ENCODE data around the gene TPCN1. TPM values are rescaled to one million over a fixed set of nuclear protein-coding genes. Genes with fewer than 3 reads are reported as not detected.
"Not testable (repeated sequence)": the region's sequence is repeated elsewhere in the genome, so short reads cannot be mapped to it uniquely, and the experiment has no call there.

The TPCN1 gene
- total RNA-seq, 1 donor from 2014 or later = 8.4 TPM

- no peak for TF ChIP-seq CTCF (IDR thresholded peaks at IDR 0.05; ENCODE audit: unreplicated experiment)
- Mint-ChIP-seq H3K36me3 (ENCODE audit: low read depth, unreplicated experiment) (no peaks in the 10 kb centered on the region), H3K27me3 (ENCODE audit: unreplicated experiment) (peaks cover 1% of the 10 kb centered on the region), H3K9me3 (ENCODE audit: unreplicated experiment) (no peaks in the 10 kb centered on the region), H3K4me3 (ENCODE audit: unreplicated experiment) (no peak overlapping the region), H3K27ac (ENCODE audit: unreplicated experiment) (no peak overlapping the region), H3K4me1 (ENCODE audit: unreplicated experiment) (peaks cover 6% of the 10 kb centered on the region)
- no peak for DNase-seq (ENCODE audit: low spot score)
Measured at GRCh38 chr12:113204804-113205203, 16.5 kb upstream of the TPCN1 start.

GRCh38 chr12:113206802-113207201, 14.5 kb upstream of the TPCN1 start:
- not testable (repeated sequence) for H3K4me1 Mint-ChIP-seq (ENCODE audit: unreplicated experiment); H3K27me3 Mint-ChIP-seq (ENCODE audit: unreplicated experiment); H3K27ac Mint-ChIP-seq (ENCODE audit: unreplicated experiment); H3K9me3 Mint-ChIP-seq (ENCODE audit: unreplicated experiment); H3K4me3 Mint-ChIP-seq (ENCODE audit: unreplicated experiment); H3K36me3 Mint-ChIP-seq (ENCODE audit: low read depth, unreplicated experiment); DNase-seq (ENCODE audit: low spot score)

- H3K9me3 Mint-ChIP-seq (ENCODE audit: unreplicated experiment) = no peaks in the 10 kb centered on the region
- H3K27me3 Mint-ChIP-seq (ENCODE audit: unreplicated experiment) = peaks cover 3% of the 10 kb centered on the region
- no peak overlapping the region for H3K27ac Mint-ChIP-seq (ENCODE audit: unreplicated experiment)
- H3K4me1 Mint-ChIP-seq (ENCODE audit: unreplicated experiment) = peaks cover 6% of the 10 kb centered on the region
- no peak for DNase-seq (ENCODE audit: low spot score)
- H3K4me3 Mint-ChIP-seq (ENCODE audit: unreplicated experiment) = no peak overlapping the region
- H3K36me3 Mint-ChIP-seq (ENCODE audit: low read depth, unreplicated experiment) = no peaks in the 10 kb centered on the region
- no peak for TF ChIP-seq CTCF (IDR thresholded peaks at IDR 0.05; ENCODE audit: unreplicated experiment)
Measured at GRCh38 chr12:113207613-113208040, 13.6 kb upstream of the TPCN1 start.

GRCh38 chr12:113208041-113208934, 13.0 kb upstream of the TPCN1 start:
- H3K9me3 Mint-ChIP-seq (ENCODE audit: unreplicated experiment) = no peaks in the 10 kb centered on the region
- no peaks in the 10 kb centered on the region for H3K36me3 Mint-ChIP-seq (ENCODE audit: low read depth, unreplicated experiment)
- DNase-seq (ENCODE audit: low spot score) = no peak
- peaks cover 3% of the 10 kb centered on the region for H3K27me3 Mint-ChIP-seq (ENCODE audit: unreplicated experiment)
- TF ChIP-seq CTCF (IDR thresholded peaks at IDR 0.05; ENCODE audit: unreplicated experiment) = no peak
- no peak overlapping the region for H3K27ac Mint-ChIP-seq (ENCODE audit: unreplicated experiment)
- H3K4me3 Mint-ChIP-seq (ENCODE audit: unreplicated experiment) = no peak overlapping the region
- H3K4me1 Mint-ChIP-seq (ENCODE audit: unreplicated experiment) = peaks cover 6% of the 10 kb centered on the region

GRCh38 chr12:113211160-113211559, 10.1 kb upstream of the TPCN1 start:
- Mint-ChIP-seq H3K36me3 (ENCODE audit: low read depth, unreplicated experiment) (no peaks in the 10 kb centered on the region), H3K27ac (ENCODE audit: unreplicated experiment) (no peak overlapping the region), H3K4me3 (ENCODE audit: unreplicated experiment) (no peak overlapping the region), H3K27me3 (ENCODE audit: unreplicated experiment) (peaks cover 3% of the 10 kb centered on the region), H3K9me3 (ENCODE audit: unreplicated experiment) (no peaks in the 10 kb centered on the region), H3K4me1 (ENCODE audit: unreplicated experiment) (peaks cover 6% of the 10 kb centered on the region)
- DNase-seq (ENCODE audit: low spot score) = no peak
- no peak for TF ChIP-seq CTCF (IDR thresholded peaks at IDR 0.05; ENCODE audit: unreplicated experiment)

Data from endothelial cell (in vitro differentiated cells).